ENCODE results near the gene TKT.

GRCh38 chr3:53230041-53230621 is 25.7 kb downstream of the TKT start:
- no peak for TF ChIP-seq CTCF (IDR thresholded peaks at IDR 0.05 in 4 of 5, conservative IDR thresholded peaks at IDR 0.05 in 1 of 5)
- TF ChIP-seq POLR2A (IDR thresholded peaks at IDR 0.05), result no peak
